GM21447 (cell line): Measurements from ENCODE around the gene XPO1.

ENCODE experiments used
- ATAC-seq: cut with Tn5 transposase; IDR thresholded peaks from one replicate; pipeline ENCODE4 v1.9.1; 2021; ENCODE audit not compliant: unreplicated experiment

XPO1 gene

GRCh38 chr2:61437170-61437569 is 101.0 kb downstream of the XPO1 start:
- ATAC-seq = no peak

- no peak for ATAC-seq
These were observed 102.1 kb downstream of the XPO1 start for GRCh38 chr2:61436092-61436491.

GRCh38 chr2:61435291-61435690 is 102.9 kb downstream of the XPO1 start:
- ATAC-seq = no peak

GRCh38 chr2:61434314-61434713 is 103.8 kb downstream of the XPO1 start:
- ATAC-seq = no peak

GRCh38 chr2:61433606-61434005 is 104.5 kb downstream of the XPO1 start:
- no peak for ATAC-seq

- no peak for ATAC-seq
These were observed 105.2 kb downstream of the XPO1 start for GRCh38 chr2:61432990-61433389.

GRCh38 chr2:61431345-61431744 is 106.8 kb downstream of the XPO1 start:
- no peak for ATAC-seq
